Measurements from ENCODE around the gene NOCT. TPM values are rescaled to one million over a fixed set of nuclear protein-coding genes. Genes with fewer than 3 reads are reported as not detected.

Gene NOCT
- total and polyA plus RNA-seq, 2 experiments from 2014 or later: 9.9 to 20.8 TPM

DNA sequence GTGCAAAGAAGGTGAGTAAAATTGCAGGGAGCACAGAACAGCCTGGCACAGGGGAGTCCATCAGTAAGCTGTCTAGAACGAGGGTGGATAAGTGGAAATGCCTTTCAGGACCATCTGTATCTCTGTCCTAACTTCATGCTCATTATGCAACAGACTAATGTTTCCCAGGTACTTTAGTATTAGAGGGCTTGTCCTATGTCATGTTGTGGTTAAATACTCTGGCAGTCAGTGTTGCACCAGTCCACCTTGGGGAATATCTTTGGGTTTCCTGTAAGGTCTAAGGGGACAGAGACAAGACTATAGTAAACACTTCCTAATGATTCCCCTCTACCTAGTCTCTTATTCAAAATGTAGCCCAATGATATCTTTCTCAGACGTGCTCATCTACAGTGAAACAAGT is 21.3 kb downstream of the NOCT start:
- TF ChIP-seq EZH2phosphoT487 (IDR thresholded peaks at IDR 0.05; ENCODE audit: low read depth, severe bottlenecking, unreplicated experiment) (no peak), EZH2 (IDR thresholded peaks at IDR 0.05; ENCODE audit: borderline replicate concordance) (no peak)
- TF ChIP-seq, protein P1, sequence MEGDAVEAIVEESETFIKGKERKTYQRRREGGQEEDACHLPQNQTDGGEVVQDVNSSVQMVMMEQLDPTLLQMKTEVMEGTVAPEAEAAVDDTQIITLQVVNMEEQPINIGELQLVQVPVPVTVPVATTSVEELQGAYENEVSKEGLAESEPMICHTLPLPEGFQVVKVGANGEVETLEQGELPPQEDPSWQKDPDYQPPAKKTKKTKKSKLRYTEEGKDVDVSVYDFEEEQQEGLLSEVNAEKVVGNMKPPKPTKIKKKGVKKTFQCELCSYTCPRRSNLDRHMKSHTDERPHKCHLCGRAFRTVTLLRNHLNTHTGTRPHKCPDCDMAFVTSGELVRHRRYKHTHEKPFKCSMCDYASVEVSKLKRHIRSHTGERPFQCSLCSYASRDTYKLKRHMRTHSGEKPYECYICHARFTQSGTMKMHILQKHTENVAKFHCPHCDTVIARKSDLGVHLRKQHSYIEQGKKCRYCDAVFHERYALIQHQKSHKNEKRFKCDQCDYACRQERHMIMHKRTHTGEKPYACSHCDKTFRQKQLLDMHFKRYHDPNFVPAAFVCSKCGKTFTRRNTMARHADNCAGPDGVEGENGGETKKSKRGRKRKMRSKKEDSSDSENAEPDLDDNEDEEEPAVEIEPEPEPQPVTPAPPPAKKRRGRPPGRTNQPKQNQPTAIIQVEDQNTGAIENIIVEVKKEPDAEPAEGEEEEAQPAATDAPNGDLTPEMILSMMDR (IDR thresholded peaks at IDR 0.05; ENCODE audit: poor library complexity): no peak
- Histone ChIP-seq H3K9me2 (replicated peaks; ENCODE audit: insufficient read depth) (no peaks in the 10 kb centered on the region), H3K36me3 (replicated peaks; ENCODE audit: insufficient read depth, low read depth) (no peaks in the 10 kb centered on the region), H3K27ac (no peak overlapping the region), H3K4me3 (no peak overlapping the region), H4K20me1 (ENCODE audit: insufficient read depth, poor library complexity, severe bottlenecking) (peaks cover 16% of the 10 kb centered on the region), H3K4me2 (no peak overlapping the region), H3K9me3 (ENCODE audit: low read depth) (no peaks in the 10 kb centered on the region), H3K27me3 (no peaks in the 10 kb centered on the region), H2AFZ (no peak overlapping the region), H3K4me1 (ENCODE audit: insufficient read depth) (no peaks in the 10 kb centered on the region), H3K79me2 (peaks cover 92% of the 10 kb centered on the region)
- no peak for DNase-seq (ENCODE audit: low spot score)
- WGBS (ENCODE audit: low lambda C conversion rate, missing lambda C conversion rate): 88% methylated on average over 2 of the region's 2 CpGs

GRCh38 chr4:139038874-139039443 is 23.4 kb downstream of the NOCT start:
- Histone ChIP-seq H3K9me2 (replicated peaks; ENCODE audit: insufficient read depth) (no peaks in the 10 kb centered on the region), H3K4me3 (no peak overlapping the region), H3K79me2 (peaks cover 77% of the 10 kb centered on the region), H2AFZ (no peak overlapping the region), H4K20me1 (ENCODE audit: insufficient read depth, poor library complexity, severe bottlenecking) (peaks cover 5% of the 10 kb centered on the region), H3K27me3 (no peaks in the 10 kb centered on the region), H3K4me1 (ENCODE audit: insufficient read depth) (no peaks in the 10 kb centered on the region), H3K4me2 (no peak overlapping the region), H3K36me3 (replicated peaks; ENCODE audit: insufficient read depth, low read depth) (no peaks in the 10 kb centered on the region), H3K9me3 (ENCODE audit: low read depth) (no peaks in the 10 kb centered on the region), H3K27ac (no peak overlapping the region)
- TF ChIP-seq EZH2 (IDR thresholded peaks at IDR 0.05; ENCODE audit: borderline replicate concordance): no peak
- TF ChIP-seq, protein P1 (IDR thresholded peaks at IDR 0.05; ENCODE audit: poor library complexity): no peak
- TF ChIP-seq EZH2phosphoT487 (IDR thresholded peaks at IDR 0.05; ENCODE audit: low read depth, severe bottlenecking, unreplicated experiment): no peak
- 95% methylated on average over 1 of the region's 1 CpG for WGBS (ENCODE audit: low lambda C conversion rate, missing lambda C conversion rate)
- no peak for DNase-seq (ENCODE audit: low spot score)

DNA sequence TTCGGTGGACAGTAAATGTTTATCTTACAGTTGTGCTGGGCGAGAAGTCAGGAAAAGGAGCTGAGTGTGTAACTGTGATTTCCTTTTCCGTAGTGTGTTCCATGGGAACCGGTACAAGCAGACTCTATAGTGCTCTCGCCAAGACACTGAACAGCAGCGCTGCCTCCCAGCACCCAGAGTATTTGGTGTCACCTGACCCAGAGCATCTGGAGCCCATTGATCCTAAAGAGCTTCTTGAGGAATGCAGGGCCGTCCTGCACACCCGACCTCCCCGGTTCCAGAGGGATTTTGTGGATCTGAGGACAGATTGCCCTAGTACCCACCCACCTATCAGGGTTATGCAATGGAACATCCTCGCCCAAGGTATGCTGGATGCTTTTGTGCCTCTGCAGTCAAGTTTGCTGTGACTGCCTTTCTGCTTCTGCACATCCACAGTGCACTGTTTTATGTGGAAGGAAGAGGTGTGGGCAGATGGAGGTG is 27.4 kb downstream of the NOCT start:
- H3K4me2 ChIP-seq: no peak overlapping the region
- peaks cover 43% of the 10 kb centered on the region for H3K79me2 ChIP-seq
- TF ChIP-seq EZH2 (IDR thresholded peaks at IDR 0.05; ENCODE audit: borderline replicate concordance) (no peak), EZH2phosphoT487 (IDR thresholded peaks at IDR 0.05; ENCODE audit: low read depth, severe bottlenecking, unreplicated experiment) (no peak)
- TF ChIP-seq, protein P1 (IDR thresholded peaks at IDR 0.05; ENCODE audit: poor library complexity): no peak
- no peak overlapping the region for H3K4me3 ChIP-seq
- WGBS (ENCODE audit: low lambda C conversion rate, missing lambda C conversion rate): 65% methylated on average over 10 of the region's 10 CpGs
- H3K9me2 ChIP-seq (replicated peaks; ENCODE audit: insufficient read depth): no peaks in the 10 kb centered on the region
- no peak overlapping the region for H2AFZ ChIP-seq
- H3K27me3 ChIP-seq: no peaks in the 10 kb centered on the region
- H4K20me1 ChIP-seq (ENCODE audit: insufficient read depth, poor library complexity, severe bottlenecking): no peaks in the 10 kb centered on the region
- H3K27ac ChIP-seq: no peak overlapping the region
- DNase-seq (ENCODE audit: low spot score): no peak
- H3K36me3 ChIP-seq (replicated peaks; ENCODE audit: insufficient read depth, low read depth): no peaks in the 10 kb centered on the region
- H3K9me3 ChIP-seq (ENCODE audit: low read depth): no peaks in the 10 kb centered on the region
- no peaks in the 10 kb centered on the region for H3K4me1 ChIP-seq (ENCODE audit: insufficient read depth)

Data from hepatocyte (in vitro differentiated cells).